ENCODE measurements around the gene NUMBL.

The NUMBL gene

GRCh38 chr19:40713939-40714338 lies 23.5 kb upstream of the NUMBL start:
- Histone ChIP-seq H3K9me3 (ENCODE audit: insufficient read depth, low read length) (no peaks in the 10 kb centered on the region), H3K27me3 (ENCODE audit: insufficient read depth, insufficient read length) (no peaks in the 10 kb centered on the region), H3K4me3 (ENCODE audit: insufficient read length, low read depth) (no peak overlapping the region), H3K9ac (ENCODE audit: insufficient read length, low read depth) (no peak overlapping the region), H3K36me3 (ENCODE audit: insufficient read depth, insufficient read length, low read length) (peaks cover 21% of the 10 kb centered on the region), H3K4me1 (ENCODE audit: insufficient read depth, insufficient read length) (peaks cover 2% of the 10 kb centered on the region)
- TF ChIP-seq ZNF274 (IDR thresholded peaks at IDR 0.05; ENCODE audit: low read depth, low read length) (no peak), YY1 (IDR thresholded peaks at IDR 0.05; ENCODE audit: insufficient read depth, insufficient read length) (no peak), SUZ12 (IDR thresholded peaks at IDR 0.05; ENCODE audit: extremely low read depth, insufficient read depth, insufficient read length) (no peak)
- no peak for DNase-seq (ENCODE audit: low read depth, low spot score)

DNA sequence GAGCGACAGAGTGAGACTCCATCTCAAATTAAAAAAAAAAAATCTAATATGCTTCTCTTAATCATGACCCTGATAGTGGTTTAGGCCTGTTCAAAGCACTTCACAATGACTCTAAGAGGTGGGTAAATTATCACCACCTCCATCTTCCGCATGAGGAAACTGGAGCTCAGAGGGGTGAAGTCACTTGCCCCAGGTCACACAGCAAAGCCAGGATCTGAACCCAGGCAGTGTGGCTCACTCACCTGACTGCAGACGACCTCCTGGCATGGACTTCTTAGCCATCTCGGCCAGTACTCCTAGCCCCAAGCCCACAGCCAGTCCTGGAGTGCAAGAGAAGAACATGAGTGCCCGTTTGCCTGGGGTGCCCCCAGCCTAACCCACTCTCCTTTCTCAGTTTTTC lies 19.4 kb upstream of the NUMBL start:
- Histone ChIP-seq H3K4me3 (ENCODE audit: insufficient read length, low read depth) (no peak overlapping the region), H3K4me1 (ENCODE audit: insufficient read depth, insufficient read length) (no peaks in the 10 kb centered on the region), H3K36me3 (ENCODE audit: insufficient read depth, insufficient read length, low read length) (peaks cover 33% of the 10 kb centered on the region), H3K9ac (ENCODE audit: insufficient read length, low read depth) (no peak overlapping the region), H3K27me3 (ENCODE audit: insufficient read depth, insufficient read length) (no peaks in the 10 kb centered on the region), H3K9me3 (ENCODE audit: insufficient read depth, low read length) (no peaks in the 10 kb centered on the region)
- TF ChIP-seq ZNF274 (IDR thresholded peaks at IDR 0.05; ENCODE audit: low read depth, low read length), result no peak
- no peak for TF ChIP-seq YY1 (IDR thresholded peaks at IDR 0.05; ENCODE audit: insufficient read depth, insufficient read length)
- TF ChIP-seq SUZ12 (IDR thresholded peaks at IDR 0.05; ENCODE audit: extremely low read depth, insufficient read depth, insufficient read length), result no peak
- no peak for DNase-seq (ENCODE audit: low read depth, low spot score)

DNA sequence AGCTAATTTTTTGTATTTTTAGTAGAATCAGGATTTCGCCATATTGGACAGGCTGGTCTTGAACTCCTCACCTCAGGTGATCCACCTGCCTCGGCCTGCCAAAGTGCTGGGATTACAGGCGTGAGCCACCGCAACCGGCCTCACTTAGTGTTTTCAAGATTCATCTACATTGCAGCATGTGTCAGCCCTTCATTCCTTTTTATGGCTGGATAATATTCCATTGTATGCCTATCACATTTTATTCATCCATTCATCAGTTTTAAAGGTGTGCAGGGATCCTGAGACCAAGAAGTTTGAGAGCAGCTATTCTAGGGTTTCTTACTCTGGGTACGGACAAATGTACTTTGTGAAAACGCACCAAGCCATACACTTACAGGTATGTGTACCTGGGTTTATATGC lies 17.2 kb upstream of the NUMBL start:
- peaks cover 7% of the 10 kb centered on the region for H3K4me1 ChIP-seq (ENCODE audit: insufficient read depth, insufficient read length)
- DNase-seq (ENCODE audit: low read depth, low spot score), result no peak
- no peaks in the 10 kb centered on the region for H3K27me3 ChIP-seq (ENCODE audit: insufficient read depth, insufficient read length)
- H3K9ac ChIP-seq (ENCODE audit: insufficient read length, low read depth), result no peak overlapping the region
- H3K9me3 ChIP-seq (ENCODE audit: insufficient read depth, low read length), result no peaks in the 10 kb centered on the region
- H3K36me3 ChIP-seq (ENCODE audit: insufficient read depth, insufficient read length, low read length), result peaks cover 40% of the 10 kb centered on the region
- H3K4me3 ChIP-seq (ENCODE audit: insufficient read length, low read depth), result no peak overlapping the region
- no peak for TF ChIP-seq SUZ12 (IDR thresholded peaks at IDR 0.05; ENCODE audit: extremely low read depth, insufficient read depth, insufficient read length)
- TF ChIP-seq YY1 (IDR thresholded peaks at IDR 0.05; ENCODE audit: insufficient read depth, insufficient read length), result no peak
- no peak for TF ChIP-seq ZNF274 (IDR thresholded peaks at IDR 0.05; ENCODE audit: low read depth, low read length)

- H3K9me3 ChIP-seq (ENCODE audit: insufficient read depth, low read length), result no peaks in the 10 kb centered on the region
- H3K4me1 ChIP-seq (ENCODE audit: insufficient read depth, insufficient read length), result peaks cover 7% of the 10 kb centered on the region
- no peak overlapping the region for H3K9ac ChIP-seq (ENCODE audit: insufficient read length, low read depth)
- TF ChIP-seq YY1 (IDR thresholded peaks at IDR 0.05; ENCODE audit: insufficient read depth, insufficient read length) (no peak), SUZ12 (IDR thresholded peaks at IDR 0.05; ENCODE audit: extremely low read depth, insufficient read depth, insufficient read length) (no peak), ZNF274 (IDR thresholded peaks at IDR 0.05; ENCODE audit: low read depth, low read length) (no peak)
- no peak for DNase-seq (ENCODE audit: low read depth, low spot score)
- no peak overlapping the region for H3K4me3 ChIP-seq (ENCODE audit: insufficient read length, low read depth)
- H3K27me3 ChIP-seq (ENCODE audit: insufficient read depth, insufficient read length), result no peaks in the 10 kb centered on the region
- H3K36me3 ChIP-seq (ENCODE audit: insufficient read depth, insufficient read length, low read length), result peaks cover 51% of the 10 kb centered on the region
These were observed 15.6 kb upstream of the NUMBL start for GRCh38 chr19:40705950-40706619.

DNA sequence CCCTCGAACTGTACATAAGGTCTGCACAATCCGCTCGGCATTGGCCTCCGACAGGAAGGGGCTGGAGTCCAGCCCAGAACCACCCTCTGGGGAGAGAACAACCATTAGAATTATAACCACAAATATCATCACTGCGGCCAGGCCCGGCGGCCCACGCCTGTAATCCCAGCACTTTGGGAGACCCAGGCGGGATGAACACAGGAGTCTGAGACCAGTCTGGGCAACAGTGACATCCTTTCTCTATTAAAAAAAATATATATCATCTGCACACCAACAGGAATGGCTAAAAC lies 14.9 kb upstream of the NUMBL start:
- no peak for TF ChIP-seq ZNF274 (IDR thresholded peaks at IDR 0.05; ENCODE audit: low read depth, low read length)
- no peak for TF ChIP-seq SUZ12 (IDR thresholded peaks at IDR 0.05; ENCODE audit: extremely low read depth, insufficient read depth, insufficient read length)
- no peak for TF ChIP-seq YY1 (IDR thresholded peaks at IDR 0.05; ENCODE audit: insufficient read depth, insufficient read length)
- Histone ChIP-seq H3K9me3 (ENCODE audit: insufficient read depth, low read length) (no peaks in the 10 kb centered on the region), H3K9ac (ENCODE audit: insufficient read length, low read depth) (no peak overlapping the region), H3K4me1 (ENCODE audit: insufficient read depth, insufficient read length) (peaks cover 7% of the 10 kb centered on the region), H3K36me3 (ENCODE audit: insufficient read depth, insufficient read length, low read length) (peaks cover 55% of the 10 kb centered on the region), H3K4me3 (ENCODE audit: insufficient read length, low read depth) (no peak overlapping the region), H3K27me3 (ENCODE audit: insufficient read depth, insufficient read length) (no peaks in the 10 kb centered on the region)
- DNase-seq (ENCODE audit: low read depth, low spot score), result no peak

GRCh38 chr19:40704491-40705361 lies 14.3 kb upstream of the NUMBL start:
- peaks cover 52% of the 10 kb centered on the region for H3K36me3 ChIP-seq (ENCODE audit: insufficient read depth, insufficient read length, low read length)

GRCh38 chr19:40703029-40703755 lies 12.7 kb upstream of the NUMBL start:
- no peak overlapping the region for H3K9ac ChIP-seq (ENCODE audit: insufficient read length, low read depth)
- TF ChIP-seq SUZ12 (IDR thresholded peaks at IDR 0.05; ENCODE audit: extremely low read depth, insufficient read depth, insufficient read length) (no peak), ZNF274 (IDR thresholded peaks at IDR 0.05; ENCODE audit: low read depth, low read length) (no peak), YY1 (IDR thresholded peaks at IDR 0.05; ENCODE audit: insufficient read depth, insufficient read length) (no peak)
- H3K9me3 ChIP-seq (ENCODE audit: insufficient read depth, low read length), result no peaks in the 10 kb centered on the region
- no peak for DNase-seq (ENCODE audit: low read depth, low spot score)
- no peaks in the 10 kb centered on the region for H3K27me3 ChIP-seq (ENCODE audit: insufficient read depth, insufficient read length)
- peaks cover 51% of the 10 kb centered on the region for H3K36me3 ChIP-seq (ENCODE audit: insufficient read depth, insufficient read length, low read length)
- peaks cover 7% of the 10 kb centered on the region for H3K4me1 ChIP-seq (ENCODE audit: insufficient read depth, insufficient read length)
- no peak overlapping the region for H3K4me3 ChIP-seq (ENCODE audit: insufficient read length, low read depth)

More at GRCh38 chr19:40704491-40705361, 14.3 kb upstream of the NUMBL start:
- no peak overlapping the region for H3K9ac ChIP-seq (ENCODE audit: insufficient read length, low read depth)
- H3K4me1 ChIP-seq (ENCODE audit: insufficient read depth, insufficient read length), result peaks cover 7% of the 10 kb centered on the region
- H3K4me3 ChIP-seq (ENCODE audit: insufficient read length, low read depth), result no peak overlapping the region
- no peaks in the 10 kb centered on the region for H3K9me3 ChIP-seq (ENCODE audit: insufficient read depth, low read length)
- TF ChIP-seq SUZ12 (IDR thresholded peaks at IDR 0.05; ENCODE audit: extremely low read depth, insufficient read depth, insufficient read length), result no peak
- no peak for TF ChIP-seq ZNF274 (IDR thresholded peaks at IDR 0.05; ENCODE audit: low read depth, low read length)
- no peak for TF ChIP-seq YY1 (IDR thresholded peaks at IDR 0.05; ENCODE audit: insufficient read depth, insufficient read length)
- no peak for DNase-seq (ENCODE audit: low read depth, low spot score)
- no peaks in the 10 kb centered on the region for H3K27me3 ChIP-seq (ENCODE audit: insufficient read depth, insufficient read length)

Data from NT2/D1 (cell line).